SK-N-MC (cell line): ENCODE data around the gene CLASRP.
A peak's percentile ranks its signal among the peaks of the same experiment; 100 is the strongest.

ENCODE experiments used
- DNase-seq: peaks from one replicate; pipeline ENCODE4 v3.0.0-alpha.2; 2011; ENCODE audit warnings: low read depth, low spot score
- H3K27ac ChIP-seq: fragments of 200-600 bp; sonication (generic); 2 replicates; pipeline ENCODE4 v1.5.1; 2016; ENCODE audit warnings: mixed run types
- H3K36me3 ChIP-seq: fragments of 200-600 bp; sonication (generic); 2 replicates; pipeline ENCODE4 v1.6.1; 2017; ENCODE audit warnings: antibody characterized with exemption, low read length, mixed read lengths; ENCODE audit not compliant: insufficient read depth
- H3K4me3 ChIP-seq: fragments of 200-600 bp; sonication (generic); 2 replicates; pipeline ENCODE4 v1.5.1; 2016
- H3K9ac ChIP-seq: fragments of 200-600 bp; sonication (generic); 2 replicates; pipeline ENCODE4 v1.8.0; 2017; ENCODE audit warnings: mixed run types, mixed read lengths; ENCODE audit not compliant: insufficient read length
- H3K9me3 ChIP-seq: fragments of 200-600 bp; sonication (generic); 2 replicates; pipeline ENCODE4 v1.6.1; 2017; ENCODE audit warnings: low read depth, mild to moderate bottlenecking, antibody characterized with exemption, low read length, moderate library complexity, mixed read lengths
- EZH2 ChIP-seq: fragments of 200-600 bp; sonication (generic); IDR thresholded peaks from one replicate; pipeline ENCODE4 v1.6.1; 2017; ENCODE audit warnings: antibody characterized with exemption
- FOXP2 ChIP-seq: optimal IDR thresholded peaks from 2 replicates; pipeline ENCODE3; 2011; ENCODE audit warnings: mild to moderate bottlenecking, moderate library complexity; ENCODE audit not compliant: insufficient read depth; ENCODE audit errors: extremely low read length, control extremely low read depth
- POLR2AphosphoS5 ChIP-seq: IDR thresholded peaks from 2 replicates; pipeline ENCODE4 v1.6.1; 2012; ENCODE audit warnings: mild to moderate bottlenecking, low read depth, low read length, borderline replicate concordance

Gene CLASRP

DNA sequence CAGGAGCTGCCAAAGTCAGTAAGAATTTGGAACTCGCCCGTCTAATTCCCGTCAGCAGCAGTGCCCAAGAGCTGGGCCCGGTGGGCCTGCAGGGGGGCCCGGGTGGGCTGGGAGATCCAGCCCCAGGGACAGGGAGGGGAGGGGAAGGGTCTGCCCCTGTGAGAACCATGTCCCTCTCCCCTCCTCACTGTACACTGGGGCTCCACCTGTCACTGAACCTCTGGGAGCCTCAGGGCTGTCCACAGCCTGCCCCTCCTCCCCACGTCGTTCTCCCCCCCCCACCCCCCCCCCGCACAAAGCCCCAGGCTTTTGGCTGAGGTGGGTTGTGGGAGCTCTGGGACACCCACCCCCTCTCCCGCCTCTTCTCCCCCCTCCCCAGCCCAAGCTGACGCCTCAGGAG is 29.2 kb downstream of the CLASRP start:
- Histone ChIP-seq H3K36me3 (peaks cover 46% of the 10 kb centered on the region), H3K9ac (no peak overlapping the region), H3K27ac (no peak overlapping the region), H3K9me3 (no peaks in the 10 kb centered on the region), H3K4me3 (no peak overlapping the region)
- no peak for DNase-seq
- TF ChIP-seq EZH2 = no peak
- TF ChIP-seq FOXP2 = no peak
- TF ChIP-seq POLR2AphosphoS5 = no peak

DNA sequence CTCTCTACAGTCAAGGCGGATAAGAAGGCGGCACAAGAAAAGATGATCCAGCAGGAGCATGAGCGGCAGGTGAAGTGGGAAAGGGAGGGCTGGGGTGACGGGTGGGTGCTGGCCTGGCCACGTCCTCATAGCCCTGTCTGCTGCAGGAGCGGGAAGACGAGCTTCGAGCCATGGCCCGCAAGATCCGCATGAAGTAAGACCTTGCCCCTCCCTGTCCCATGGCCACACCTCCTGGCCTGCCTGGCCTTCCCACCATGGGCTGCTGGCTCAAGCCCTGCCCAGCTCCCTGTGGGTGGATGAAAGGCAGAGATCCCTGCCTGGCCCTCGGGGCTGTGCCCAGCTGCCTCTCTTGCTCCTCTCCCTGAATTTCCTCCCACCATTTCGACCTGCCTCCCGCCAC is 30.2 kb downstream of the CLASRP start:
- H3K36me3 ChIP-seq = peaks cover 38% of the 10 kb centered on the region
- no peak overlapping the region for H3K9ac ChIP-seq
- H3K9me3 ChIP-seq = no peaks in the 10 kb centered on the region
- no peak overlapping the region for H3K4me3 ChIP-seq
- TF ChIP-seq POLR2AphosphoS5 = no peak
- no peak for TF ChIP-seq FOXP2
- no peak for TF ChIP-seq EZH2
- no peak overlapping the region for H3K27ac ChIP-seq
- DNase-seq = no peak

DNA sequence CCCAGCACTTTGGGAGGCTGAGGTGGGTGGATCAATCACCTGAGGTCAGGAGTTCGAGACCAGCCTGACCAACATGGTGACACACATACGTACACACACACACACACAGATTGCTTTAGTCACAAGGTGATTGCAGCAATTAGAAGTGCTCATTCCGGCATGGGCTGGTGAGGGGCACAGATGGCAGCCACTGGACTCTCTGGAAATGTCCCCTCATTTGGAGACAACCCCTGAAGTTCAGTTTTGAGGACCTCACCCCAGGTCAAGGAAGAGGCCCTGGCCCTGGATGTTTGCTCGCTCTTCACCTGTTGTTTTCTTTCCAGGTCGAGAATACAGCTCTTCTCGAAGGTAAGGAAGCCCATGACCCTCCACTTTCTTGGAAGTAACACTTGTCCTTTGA is 31.4 kb downstream of the CLASRP start:
- Histone ChIP-seq H3K27ac (no peak overlapping the region), H3K9me3 (no peaks in the 10 kb centered on the region), H3K36me3 (peaks cover 30% of the 10 kb centered on the region; the same call in 1 of the 2 replicates), H3K4me3 (no peak overlapping the region), H3K9ac (no peak overlapping the region)
- no peak for DNase-seq
- TF ChIP-seq POLR2AphosphoS5 (no peak), FOXP2 (no peak)

DNA sequence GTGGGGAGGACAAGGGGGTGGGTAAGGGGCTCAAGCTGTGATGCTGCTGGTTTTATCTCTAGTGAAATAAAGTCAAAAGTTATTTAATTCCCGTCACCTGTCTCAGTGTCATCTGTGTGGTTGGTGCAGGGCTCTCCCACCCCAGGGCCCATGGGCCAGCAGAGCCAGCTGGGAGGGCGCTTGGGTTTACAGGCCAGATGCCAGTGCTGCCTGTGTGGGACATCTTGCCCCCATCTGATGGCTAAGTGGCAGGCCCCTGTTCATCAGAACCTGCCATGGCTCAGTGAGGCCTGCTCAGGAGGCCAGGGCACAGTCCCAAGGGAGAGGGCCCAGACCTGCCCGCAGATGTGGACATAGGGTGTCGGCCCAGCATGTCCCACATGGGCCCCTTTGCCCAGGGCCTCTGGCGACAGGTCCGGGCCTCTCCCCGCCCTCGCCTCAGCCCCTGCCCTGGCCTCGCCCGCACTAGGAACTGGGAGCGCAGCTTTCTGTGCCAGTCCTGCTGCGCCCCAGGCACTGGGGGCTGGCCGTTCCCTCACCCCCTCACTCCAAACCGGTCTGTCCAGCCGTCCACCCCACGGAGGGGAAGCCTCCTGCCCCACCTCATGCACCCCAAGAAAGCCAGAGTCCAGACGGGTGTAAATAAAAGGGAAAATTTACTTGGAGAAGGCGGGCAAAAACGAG is 32.2 kb downstream of the CLASRP start:
- Histone ChIP-seq H3K9ac (no peak overlapping the region), H3K9me3 (no peaks in the 10 kb centered on the region), H3K4me3 (no peak overlapping the region), H3K36me3 (peaks cover 25% of the 10 kb centered on the region; the same call in 1 of the 2 replicates), H3K27ac (no peak overlapping the region)
- no peak for DNase-seq
- TF ChIP-seq EZH2 = no peak
- no peak for TF ChIP-seq FOXP2
- no peak for TF ChIP-seq POLR2AphosphoS5

DNA sequence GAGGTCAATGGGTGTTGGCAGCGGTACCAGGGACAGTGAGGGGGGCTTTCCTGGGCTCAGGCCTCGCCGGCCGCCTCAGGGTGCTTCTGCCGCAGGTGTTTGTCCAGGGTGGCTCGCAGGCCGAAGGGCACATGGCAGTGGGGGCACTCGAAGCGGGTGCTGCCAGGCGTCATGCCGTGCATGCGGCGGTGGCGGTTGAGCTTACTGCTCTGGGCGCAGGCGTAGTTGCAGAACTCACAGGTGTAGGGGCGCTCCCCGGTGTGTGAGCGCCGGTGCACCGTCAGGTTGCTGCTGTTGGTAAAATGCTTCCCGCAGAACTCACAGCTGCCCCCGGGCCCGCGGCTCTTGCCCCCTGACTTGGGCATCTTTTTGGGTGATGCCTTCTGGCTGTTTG is 32.7 kb downstream of the CLASRP start:
- Histone ChIP-seq H3K9ac (no peak overlapping the region), H3K9me3 (no peaks in the 10 kb centered on the region), H3K4me3 (no peak overlapping the region), H3K36me3 (peaks cover 25% of the 10 kb centered on the region; the same call in 1 of the 2 replicates), H3K27ac (no peak overlapping the region)
- no peak for DNase-seq
- no peak for TF ChIP-seq POLR2AphosphoS5
- no peak for TF ChIP-seq EZH2
- no peak for TF ChIP-seq FOXP2

DNA sequence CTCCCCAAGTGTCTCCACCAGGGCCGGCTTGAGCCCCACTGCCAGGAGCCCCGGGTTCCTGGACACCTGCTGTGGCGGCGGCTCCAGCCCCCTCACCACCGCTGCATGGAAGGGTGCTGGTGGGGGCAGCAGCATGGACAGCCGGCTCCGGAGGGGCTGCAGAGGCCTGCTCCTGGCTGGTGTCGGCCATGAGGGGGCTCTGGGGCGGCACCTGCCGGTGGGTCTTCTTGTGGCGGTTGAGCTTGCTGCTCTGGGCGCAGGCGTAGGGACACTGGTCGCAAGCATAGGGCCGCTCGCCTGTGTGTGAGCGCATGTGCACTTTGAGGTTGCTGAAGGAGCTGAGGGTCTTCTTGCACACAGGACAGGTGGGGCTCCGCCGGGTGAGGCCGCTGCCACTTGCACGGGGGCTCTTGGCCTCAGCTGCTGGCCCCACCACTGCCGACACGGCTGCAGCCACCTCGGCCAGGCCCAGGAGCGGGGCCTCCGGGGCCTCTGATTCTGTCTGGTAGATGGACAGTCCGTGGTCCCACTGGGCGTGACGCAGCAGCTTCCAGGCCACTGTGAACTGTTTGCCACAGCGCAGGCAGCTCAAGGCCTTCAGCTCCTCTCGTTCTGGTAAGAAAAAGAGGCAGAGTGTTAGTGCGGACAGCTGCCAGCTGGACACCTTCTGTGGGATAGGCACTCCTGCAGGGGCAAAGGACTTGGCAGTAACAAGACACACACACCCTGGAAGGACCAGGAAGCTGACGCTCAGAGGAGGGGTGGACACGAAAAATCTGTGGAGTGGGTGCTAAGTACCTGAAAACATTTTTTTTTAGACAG is 33.3 kb downstream of the CLASRP start:
- Histone ChIP-seq H3K4me3 (no peak overlapping the region), H3K36me3 (peaks cover 25% of the 10 kb centered on the region; the same call in 1 of the 2 replicates), H3K9ac (no peak overlapping the region), H3K9me3 (no peaks in the 10 kb centered on the region), H3K27ac (0 out of 2 replicates have a peak overlapping the region, but pooled peaks have one; percentile 50)
- TF ChIP-seq EZH2 (no peak), POLR2AphosphoS5 (no peak), FOXP2 (no peak)
- no peak for DNase-seq

DNA sequence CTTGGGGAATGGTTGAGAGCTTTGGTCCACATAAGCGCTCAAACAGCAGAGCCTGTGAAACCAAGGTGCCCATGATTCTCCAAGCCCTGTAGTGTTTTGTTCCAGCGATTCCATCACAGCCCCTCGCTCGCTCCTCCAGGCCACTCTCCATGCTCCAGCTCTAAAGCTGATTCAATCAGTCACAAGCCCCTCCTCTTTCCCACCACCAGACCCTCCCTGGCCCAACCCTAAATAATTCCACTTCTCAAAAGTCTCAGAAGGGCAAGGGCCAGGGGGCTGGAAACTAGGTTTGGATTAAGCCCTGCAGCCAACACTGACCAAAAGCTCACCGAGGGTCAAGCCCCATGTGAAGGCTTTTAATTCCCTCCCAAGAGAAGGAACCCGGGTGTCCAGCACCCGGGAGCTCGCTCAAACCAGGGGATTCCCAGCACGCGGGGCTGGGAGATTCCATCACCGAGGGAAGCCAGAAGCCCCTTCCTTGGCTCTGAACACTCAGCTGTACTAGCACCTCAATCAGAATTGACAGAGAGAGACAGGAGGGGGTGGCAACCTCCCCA is 36.0 kb downstream of the CLASRP start:
- Histone ChIP-seq H3K27ac (peak overlapping the region; percentile 42; the same call in 1 of the 2 replicates), H3K9ac (no peak overlapping the region)

More for the DNA sequence above, 36.0 kb downstream of the CLASRP start:
- Histone ChIP-seq H3K9me3 (no peaks in the 10 kb centered on the region), H3K4me3 (no peak overlapping the region), H3K36me3 (peaks cover 11% of the 10 kb centered on the region; the same call in 1 of the 2 replicates)
- TF ChIP-seq EZH2 (no peak), FOXP2 (no peak), POLR2AphosphoS5 (no peak)
- no peak for DNase-seq
